ENCODE data around the gene AMY1A. TPM values are rescaled to one million over a fixed set of nuclear protein-coding genes. Genes with fewer than 3 reads are reported as not detected.

Gene AMY1A
- not detected in 2 replicates for total RNA-seq

DNA sequence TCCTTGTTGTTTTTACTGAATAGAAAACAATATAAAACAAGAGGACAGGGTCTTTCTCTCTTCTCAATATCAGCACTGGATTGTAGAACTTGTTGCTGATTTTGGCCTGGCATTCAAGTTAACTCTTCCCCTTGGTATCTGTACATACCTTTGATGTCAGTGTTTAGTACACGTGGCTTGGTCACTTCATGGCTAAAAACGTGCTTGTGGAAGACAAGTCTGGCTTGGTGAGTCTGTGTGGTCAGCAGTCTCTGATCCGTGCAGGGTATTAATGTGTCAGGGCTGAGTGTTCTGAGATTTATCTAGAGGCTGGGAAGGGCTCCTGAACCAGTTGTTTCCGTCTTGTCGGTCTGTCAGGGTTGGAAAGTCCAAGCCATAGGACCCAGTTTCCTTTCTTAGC, at the start of gene AMY1A:
AMY1A (plus strand) TSS at position 301 of the 400 bp plus-strand sequence. CDS start 571 bp downstream, outside the sequence.

DNA sequence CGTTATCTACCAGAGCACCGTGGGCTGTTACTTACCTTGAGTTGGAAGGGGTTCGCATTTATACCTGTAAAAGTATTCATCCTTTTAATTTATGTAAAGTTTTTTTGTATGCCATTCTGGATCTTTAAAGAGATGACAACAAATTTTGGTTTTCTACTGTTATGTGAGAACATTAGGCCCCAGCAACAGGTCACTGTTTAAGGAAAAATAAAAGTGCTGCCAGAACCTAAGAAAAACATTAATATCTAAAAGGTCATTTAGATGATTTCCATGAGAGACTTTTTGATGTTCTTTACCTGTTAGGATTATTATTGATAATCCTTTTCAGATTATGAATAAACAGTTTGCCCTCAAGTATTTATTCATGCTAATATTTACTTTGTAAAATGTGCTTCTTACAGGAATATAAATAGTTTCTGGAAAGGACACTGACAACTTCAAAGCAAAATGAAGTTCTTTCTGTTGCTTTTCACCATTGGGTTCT, 38.5 kb upstream of the AMY1A start, which contains the start of gene AMY2A:
AMY2A (plus strand) TSS at position 434 of the 484 bp plus-strand sequence; CDS start at position 448, 14 bp downstream.

DNA sequence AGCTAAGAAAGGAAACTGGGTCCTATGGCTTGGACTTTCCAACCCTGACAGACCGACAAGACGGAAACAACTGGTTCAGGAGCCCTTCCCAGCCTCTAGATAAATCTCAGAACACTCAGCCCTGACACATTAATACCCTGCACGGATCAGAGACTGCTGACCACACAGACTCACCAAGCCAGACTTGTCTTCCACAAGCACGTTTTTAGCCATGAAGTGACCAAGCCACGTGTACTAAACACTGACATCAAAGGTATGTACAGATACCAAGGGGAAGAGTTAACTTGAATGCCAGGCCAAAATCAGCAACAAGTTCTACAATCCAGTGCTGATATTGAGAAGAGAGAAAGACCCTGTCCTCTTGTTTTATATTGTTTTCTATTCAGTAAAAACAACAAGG, 40.5 kb downstream of the AMY1A start, which contains the start of gene AMY1B:
AMY1B (minus strand) TSS at position 101 of the 400 bp plus-strand sequence. CDS start 571 bp downstream, outside the sequence.

Other genes starting within 250 kb of the AMY1A start
- gene RNPC3, start 130.1 kb upstream of the AMY1A start, total RNA-seq: 3.5 and 3.6 TPM in 2 replicates
- gene AMY2B, start 84.2 kb upstream of the AMY1A start, total RNA-seq: 0.50 and 1.6 TPM in 2 replicates
- gene AMY2A, start 38.3 kb upstream of the AMY1A start, total RNA-seq: not detected in 2 replicates
- not detected in 2 replicates for gene AMY1B, start 40.5 kb downstream of the AMY1A start, total RNA-seq
- gene AMY1C, start 94.1 kb downstream of the AMY1A start, total RNA-seq: not detected in 2 replicates